ENCODE measurements around the gene TMIGD3. TPM values are rescaled to one million over a fixed set of nuclear protein-coding genes. Genes with fewer than 3 reads are reported as not detected.

TMIGD3 gene
- total RNA-seq, 1 experiment from 2014 or later = not detected

DNA sequence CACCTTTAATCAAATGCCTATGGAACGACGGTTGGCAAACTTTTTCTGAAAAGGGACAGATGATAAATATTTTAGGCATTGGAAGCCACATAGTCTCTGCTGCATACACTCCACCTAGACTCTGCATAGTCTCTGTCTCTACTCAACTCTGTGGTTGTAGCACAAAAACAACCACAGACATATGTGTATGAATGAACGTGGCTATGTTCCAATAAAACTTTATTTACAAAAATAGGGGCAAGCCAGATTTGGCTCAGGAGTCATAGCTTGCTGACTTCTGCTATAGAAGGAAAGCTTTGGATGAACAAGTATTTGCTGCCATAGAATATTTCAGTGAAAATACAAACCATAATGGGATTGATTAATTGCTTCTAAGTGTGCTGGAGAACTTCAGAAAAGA is 37.5 kb upstream of the TMIGD3 start:
- H3K27me3 ChIP-seq (ENCODE audit: control insufficient read depth, insufficient read depth, low read length) = no peaks in the 10 kb centered on the region
- ChIA-PET CTCF (no interaction called here), POLR2A (no interaction called here)
- H3K9me3 ChIP-seq (ENCODE audit: control insufficient read depth, insufficient read depth, low read depth, low read length) = no peaks in the 10 kb centered on the region
- H3K4me3 ChIP-seq (ENCODE audit: low read depth in 2 of 2, low read length in 2 of 2) = no peak overlapping the region
- H3K36me3 ChIP-seq (ENCODE audit: control insufficient read depth, insufficient read depth, low read length) = no peaks in the 10 kb centered on the region
- no peak for ATAC-seq
- intact Hi-C loops (cut with micrococcal nuclease; ENCODE audit: unreplicated experiment) (no loop called here), in situ Hi-C loops (cut with HindIII; ENCODE audit: low pct_unique_long_range_greater_than_20kb, low sequenced_read_pairs) (no loop called here)
- H3K27ac ChIP-seq (ENCODE audit: low read length) = no peak overlapping the region
- no TSS peak for BruUV-seq (replicated peaks)
- 0 out of 2 replicates have a peak, but pooled peaks cover under 1% of the 10 kb centered on the region for H3K4me1 ChIP-seq (ENCODE audit: control insufficient read depth, insufficient read depth, low read length)
- DNase-seq (ENCODE audit: low read depth, low spot score) = no peak
- TF ChIP-seq TCF7L2 (IDR thresholded peaks at IDR 0.05; ENCODE audit: low read depth, low read length) (no peak), SIN3A (IDR thresholded peaks at IDR 0.05; ENCODE audit: borderline replicate concordance, insufficient read depth, low read depth, low read length) (no peak), POLR2AphosphoS5 (IDR thresholded peaks at IDR 0.05; ENCODE audit: low read depth, low read length) (no peak)
- TF ChIP-seq, protein P1, sequence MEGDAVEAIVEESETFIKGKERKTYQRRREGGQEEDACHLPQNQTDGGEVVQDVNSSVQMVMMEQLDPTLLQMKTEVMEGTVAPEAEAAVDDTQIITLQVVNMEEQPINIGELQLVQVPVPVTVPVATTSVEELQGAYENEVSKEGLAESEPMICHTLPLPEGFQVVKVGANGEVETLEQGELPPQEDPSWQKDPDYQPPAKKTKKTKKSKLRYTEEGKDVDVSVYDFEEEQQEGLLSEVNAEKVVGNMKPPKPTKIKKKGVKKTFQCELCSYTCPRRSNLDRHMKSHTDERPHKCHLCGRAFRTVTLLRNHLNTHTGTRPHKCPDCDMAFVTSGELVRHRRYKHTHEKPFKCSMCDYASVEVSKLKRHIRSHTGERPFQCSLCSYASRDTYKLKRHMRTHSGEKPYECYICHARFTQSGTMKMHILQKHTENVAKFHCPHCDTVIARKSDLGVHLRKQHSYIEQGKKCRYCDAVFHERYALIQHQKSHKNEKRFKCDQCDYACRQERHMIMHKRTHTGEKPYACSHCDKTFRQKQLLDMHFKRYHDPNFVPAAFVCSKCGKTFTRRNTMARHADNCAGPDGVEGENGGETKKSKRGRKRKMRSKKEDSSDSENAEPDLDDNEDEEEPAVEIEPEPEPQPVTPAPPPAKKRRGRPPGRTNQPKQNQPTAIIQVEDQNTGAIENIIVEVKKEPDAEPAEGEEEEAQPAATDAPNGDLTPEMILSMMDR (IDR thresholded peaks at IDR 0.05) = no peak
- TF ChIP-seq, protein P2, sequence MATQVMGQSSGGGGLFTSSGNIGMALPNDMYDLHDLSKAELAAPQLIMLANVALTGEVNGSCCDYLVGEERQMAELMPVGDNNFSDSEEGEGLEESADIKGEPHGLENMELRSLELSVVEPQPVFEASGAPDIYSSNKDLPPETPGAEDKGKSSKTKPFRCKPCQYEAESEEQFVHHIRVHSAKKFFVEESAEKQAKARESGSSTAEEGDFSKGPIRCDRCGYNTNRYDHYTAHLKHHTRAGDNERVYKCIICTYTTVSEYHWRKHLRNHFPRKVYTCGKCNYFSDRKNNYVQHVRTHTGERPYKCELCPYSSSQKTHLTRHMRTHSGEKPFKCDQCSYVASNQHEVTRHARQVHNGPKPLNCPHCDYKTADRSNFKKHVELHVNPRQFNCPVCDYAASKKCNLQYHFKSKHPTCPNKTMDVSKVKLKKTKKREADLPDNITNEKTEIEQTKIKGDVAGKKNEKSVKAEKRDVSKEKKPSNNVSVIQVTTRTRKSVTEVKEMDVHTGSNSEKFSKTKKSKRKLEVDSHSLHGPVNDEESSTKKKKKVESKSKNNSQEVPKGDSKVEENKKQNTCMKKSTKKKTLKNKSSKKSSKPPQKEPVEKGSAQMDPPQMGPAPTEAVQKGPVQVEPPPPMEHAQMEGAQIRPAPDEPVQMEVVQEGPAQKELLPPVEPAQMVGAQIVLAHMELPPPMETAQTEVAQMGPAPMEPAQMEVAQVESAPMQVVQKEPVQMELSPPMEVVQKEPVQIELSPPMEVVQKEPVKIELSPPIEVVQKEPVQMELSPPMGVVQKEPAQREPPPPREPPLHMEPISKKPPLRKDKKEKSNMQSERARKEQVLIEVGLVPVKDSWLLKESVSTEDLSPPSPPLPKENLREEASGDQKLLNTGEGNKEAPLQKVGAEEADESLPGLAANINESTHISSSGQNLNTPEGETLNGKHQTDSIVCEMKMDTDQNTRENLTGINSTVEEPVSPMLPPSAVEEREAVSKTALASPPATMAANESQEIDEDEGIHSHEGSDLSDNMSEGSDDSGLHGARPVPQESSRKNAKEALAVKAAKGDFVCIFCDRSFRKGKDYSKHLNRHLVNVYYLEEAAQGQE (IDR thresholded peaks at IDR 0.05; ENCODE audit: insufficient read depth in 1 of 2, low read depth in 2 of 2, low read length in 1 of 2) = no peak

GRCh38 chr1:111538343-111539025 is 35.1 kb upstream of the TMIGD3 start:
- intact Hi-C loops (cut with micrococcal nuclease; ENCODE audit: unreplicated experiment) (no loop called here), in situ Hi-C loops (cut with HindIII; ENCODE audit: low pct_unique_long_range_greater_than_20kb, low sequenced_read_pairs) (no loop called here)
- ChIA-PET CTCF (no interaction called here), POLR2A (no interaction called here)
- BruUV-seq (replicated peaks) = no TSS peak
- peaks cover 3% of the 10 kb centered on the region; the same call in 1 of the 2 replicates for H3K4me1 ChIP-seq (ENCODE audit: control insufficient read depth, insufficient read depth, low read length)
- no peak for TF ChIP-seq SIN3A (IDR thresholded peaks at IDR 0.05; ENCODE audit: borderline replicate concordance, insufficient read depth, low read depth, low read length)
- TF ChIP-seq POLR2AphosphoS5 (IDR thresholded peaks at IDR 0.05; ENCODE audit: low read depth, low read length) = no peak
- TF ChIP-seq, protein P1 (IDR thresholded peaks at IDR 0.05) = no peak
- TF ChIP-seq, protein P2 (IDR thresholded peaks at IDR 0.05; ENCODE audit: insufficient read depth in 1 of 2, low read depth in 2 of 2, low read length in 1 of 2) = no peak
- no peak for TF ChIP-seq TCF7L2 (IDR thresholded peaks at IDR 0.05; ENCODE audit: low read depth, low read length)
- H3K27me3 ChIP-seq (ENCODE audit: control insufficient read depth, insufficient read depth, low read length) = no peaks in the 10 kb centered on the region
- H3K27ac ChIP-seq (ENCODE audit: low read length) = no peak overlapping the region
- DNase-seq (ENCODE audit: low read depth, low spot score) (no peak), ATAC-seq (no peak)
- H3K4me3 ChIP-seq (ENCODE audit: low read depth in 2 of 2, low read length in 2 of 2) = no peak overlapping the region
- no peaks in the 10 kb centered on the region for H3K9me3 ChIP-seq (ENCODE audit: control insufficient read depth, insufficient read depth, low read depth, low read length)
- no peaks in the 10 kb centered on the region for H3K36me3 ChIP-seq (ENCODE audit: control insufficient read depth, insufficient read depth, low read length)
